ENCODE results near the gene BCL7A. TPM values are rescaled to one million over a fixed set of nuclear protein-coding genes. Genes with fewer than 3 reads are reported as not detected.

BCL7A gene
- total RNA-seq, 4 donors from 2014 or later: 0.26 to 12.2 (median 4.2) TPM

- no peak for TF ChIP-seq POLR2A (IDR thresholded peaks at IDR 0.05)
- TF ChIP-seq, protein P1, sequence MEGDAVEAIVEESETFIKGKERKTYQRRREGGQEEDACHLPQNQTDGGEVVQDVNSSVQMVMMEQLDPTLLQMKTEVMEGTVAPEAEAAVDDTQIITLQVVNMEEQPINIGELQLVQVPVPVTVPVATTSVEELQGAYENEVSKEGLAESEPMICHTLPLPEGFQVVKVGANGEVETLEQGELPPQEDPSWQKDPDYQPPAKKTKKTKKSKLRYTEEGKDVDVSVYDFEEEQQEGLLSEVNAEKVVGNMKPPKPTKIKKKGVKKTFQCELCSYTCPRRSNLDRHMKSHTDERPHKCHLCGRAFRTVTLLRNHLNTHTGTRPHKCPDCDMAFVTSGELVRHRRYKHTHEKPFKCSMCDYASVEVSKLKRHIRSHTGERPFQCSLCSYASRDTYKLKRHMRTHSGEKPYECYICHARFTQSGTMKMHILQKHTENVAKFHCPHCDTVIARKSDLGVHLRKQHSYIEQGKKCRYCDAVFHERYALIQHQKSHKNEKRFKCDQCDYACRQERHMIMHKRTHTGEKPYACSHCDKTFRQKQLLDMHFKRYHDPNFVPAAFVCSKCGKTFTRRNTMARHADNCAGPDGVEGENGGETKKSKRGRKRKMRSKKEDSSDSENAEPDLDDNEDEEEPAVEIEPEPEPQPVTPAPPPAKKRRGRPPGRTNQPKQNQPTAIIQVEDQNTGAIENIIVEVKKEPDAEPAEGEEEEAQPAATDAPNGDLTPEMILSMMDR (IDR thresholded peaks at IDR 0.05): no peak
- H3K27me3 ChIP-seq: no peaks in the 10 kb centered on the region
- no peaks in the 10 kb centered on the region for H3K4me1 ChIP-seq
- no peak for DNase-seq
- intact Hi-C loops (cut with DNase I; ENCODE audit: low total_unique reads): no loop called here
- H3K9me3 ChIP-seq: no peaks in the 10 kb centered on the region
- H3K4me3 ChIP-seq: no peak overlapping the region
- no peaks in the 10 kb centered on the region for H3K36me3 ChIP-seq
- no peak overlapping the region for H3K27ac ChIP-seq
These were observed 41.3 kb upstream of the BCL7A start for GRCh38 chr12:121980191-121980891.

GRCh38 chr12:121980892-121981272 is 40.8 kb upstream of the BCL7A start:
- Histone ChIP-seq H3K9me3 (no peaks in the 10 kb centered on the region), H3K27ac (no peak overlapping the region), H3K27me3 (no peaks in the 10 kb centered on the region), H3K4me3 (no peak overlapping the region), H3K4me1 (no peaks in the 10 kb centered on the region), H3K36me3 (no peaks in the 10 kb centered on the region)
- intact Hi-C loops (cut with DNase I; ENCODE audit: low total_unique reads): no loop called here
- TF ChIP-seq, protein P1 (IDR thresholded peaks at IDR 0.05): no peak
- TF ChIP-seq POLR2A (IDR thresholded peaks at IDR 0.05): no peak
- no peak for DNase-seq

DNA sequence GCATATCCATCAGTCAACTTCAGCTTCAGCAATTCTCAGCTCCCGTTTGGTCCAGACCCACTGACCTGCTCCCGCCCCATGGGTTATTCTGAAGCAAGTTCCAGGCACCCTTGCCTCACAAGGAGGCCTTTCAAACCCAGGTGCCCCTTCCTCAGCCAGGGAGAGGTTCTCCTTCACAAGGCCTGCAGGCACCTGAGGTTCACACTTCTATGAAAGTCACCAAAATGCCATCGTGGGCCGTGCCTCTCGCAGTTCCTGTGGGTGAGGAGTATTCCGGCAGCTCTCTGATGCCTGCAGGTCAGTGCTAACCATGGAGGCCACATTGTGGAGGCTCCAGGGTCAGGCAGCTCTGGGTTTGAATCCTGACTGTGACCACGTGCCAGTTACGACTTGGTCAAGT is 40.2 kb upstream of the BCL7A start:
- H3K4me3 ChIP-seq: no peak overlapping the region
- H3K36me3 ChIP-seq: no peaks in the 10 kb centered on the region
- TF ChIP-seq POLR2A (IDR thresholded peaks at IDR 0.05): no peak
- TF ChIP-seq, protein P1 (IDR thresholded peaks at IDR 0.05): no peak
- H3K9me3 ChIP-seq: no peaks in the 10 kb centered on the region
- H3K27ac ChIP-seq: no peak overlapping the region
- intact Hi-C loops (cut with DNase I; ENCODE audit: low total_unique reads): no loop called here
- no peaks in the 10 kb centered on the region for H3K4me1 ChIP-seq
- H3K27me3 ChIP-seq: no peaks in the 10 kb centered on the region
- DNase-seq: no peak

DNA sequence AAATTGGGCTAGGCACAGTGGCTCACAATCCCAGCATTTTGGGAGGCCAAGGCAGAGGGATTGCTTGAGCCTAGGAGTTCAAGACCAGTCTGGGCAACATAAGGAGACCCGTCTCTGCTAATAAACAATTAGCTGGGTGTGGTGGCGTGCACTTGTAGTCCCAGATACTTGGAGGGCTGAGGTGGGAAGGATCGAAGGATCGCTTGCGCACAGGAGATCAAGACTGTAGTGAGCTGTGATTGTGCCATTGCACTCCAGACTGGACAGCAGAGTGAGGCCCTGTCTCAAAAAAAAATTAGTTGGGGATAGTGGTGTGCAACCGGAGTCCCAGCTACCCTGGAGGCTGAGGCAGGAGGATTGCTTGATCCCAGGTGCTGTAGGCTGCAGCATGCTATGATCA is 38.7 kb upstream of the BCL7A start:
- TF ChIP-seq POLR2A (IDR thresholded peaks at IDR 0.05): no peak
- TF ChIP-seq, protein P1 (IDR thresholded peaks at IDR 0.05): no peak
- no peaks in the 10 kb centered on the region for H3K27me3 ChIP-seq
- intact Hi-C loops (cut with DNase I; ENCODE audit: low total_unique reads): no loop called here

GRCh38 chr12:121983536-121984210 is 38.0 kb upstream of the BCL7A start:
- H3K27ac ChIP-seq: no peak overlapping the region
- no peak for DNase-seq
- no peaks in the 10 kb centered on the region for H3K9me3 ChIP-seq
- no peak overlapping the region for H3K4me3 ChIP-seq
- TF ChIP-seq, protein P1 (IDR thresholded peaks at IDR 0.05): no peak
- no peak for TF ChIP-seq POLR2A (IDR thresholded peaks at IDR 0.05)
- no peaks in the 10 kb centered on the region for H3K36me3 ChIP-seq
- no peaks in the 10 kb centered on the region for H3K27me3 ChIP-seq
- H3K4me1 ChIP-seq: no peaks in the 10 kb centered on the region
- intact Hi-C loops (cut with DNase I; ENCODE audit: low total_unique reads): no loop called here

More for the DNA sequence above, 38.7 kb upstream of the BCL7A start:
- Histone ChIP-seq H3K4me1 (no peaks in the 10 kb centered on the region), H3K4me3 (no peak overlapping the region), H3K36me3 (no peaks in the 10 kb centered on the region), H3K27ac (no peak overlapping the region), H3K9me3 (no peaks in the 10 kb centered on the region)
- no peak for DNase-seq
